Measurements from ENCODE around the gene TRMU.

DNA sequence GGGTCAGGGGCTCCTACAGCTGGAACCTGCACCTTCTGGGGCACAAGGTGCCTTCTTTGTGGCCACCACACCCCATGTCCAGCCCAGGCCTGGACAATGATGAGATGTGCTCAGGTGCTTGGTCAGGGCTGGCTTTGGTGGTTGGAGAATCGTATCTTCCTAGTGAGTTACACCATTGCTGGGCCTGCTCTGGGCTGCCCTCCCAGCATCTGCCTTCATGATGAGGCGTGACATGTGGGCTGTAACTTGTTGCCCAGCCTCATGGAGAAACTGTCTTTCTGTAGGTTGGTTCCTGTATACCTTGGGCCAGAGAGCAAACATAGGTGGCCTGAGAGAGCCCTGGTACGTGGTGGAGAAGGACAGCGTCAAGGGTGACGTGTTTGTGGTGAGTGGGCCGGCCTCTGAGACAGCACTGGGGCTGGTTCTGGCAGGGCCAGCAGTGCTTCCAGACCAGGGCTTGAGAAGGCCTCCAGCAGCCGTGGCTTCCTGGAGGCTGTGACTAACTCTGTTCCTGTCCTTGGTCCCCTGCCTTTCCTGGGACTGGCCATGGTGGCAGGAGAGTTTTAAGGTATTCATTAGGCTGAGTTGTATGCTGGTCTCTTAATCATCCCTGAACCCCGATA lies 18.1 kb downstream of the TRMU start:
- TF ChIP-seq ZNF274 (IDR thresholded peaks at IDR 0.05; ENCODE audit: low read depth, low read length) (no peak), YY1 (IDR thresholded peaks at IDR 0.05; ENCODE audit: insufficient read depth, insufficient read length) (no peak)
